IPS-NIHi11 (cell line): Measurements from ENCODE around the gene PCYOX1L.
"Not testable (repeated sequence)": the region's sequence is repeated elsewhere in the genome, so short reads cannot be mapped to it uniquely, and the experiment has no call there.

Experiments used
- DNase-seq: peaks from one replicate; pipeline ENCODE4 v3.0.0; 2012; ENCODE audit warnings: mixed read lengths, low spot score

PCYOX1L gene

GRCh38 chr5:149387081-149387631 is 29.3 kb downstream of the PCYOX1L start:
- no peak for DNase-seq

- no peak for DNase-seq
Observed at GRCh38 chr5:149387982-149388381, 30.1 kb downstream of the PCYOX1L start.

GRCh38 chr5:149388498-149389190 is 30.8 kb downstream of the PCYOX1L start:
- no peak for DNase-seq

- DNase-seq = no peak
Observed at GRCh38 chr5:149389552-149390495, 32.0 kb downstream of the PCYOX1L start.

- not testable (repeated sequence) for DNase-seq
Observed at GRCh38 chr5:149391076-149391475, 33.2 kb downstream of the PCYOX1L start.

- DNase-seq = no peak
Observed at GRCh38 chr5:149391524-149391923, 33.7 kb downstream of the PCYOX1L start.

GRCh38 chr5:149392718-149393117 is 34.9 kb downstream of the PCYOX1L start:
- no peak for DNase-seq

- not testable (repeated sequence) for DNase-seq
Observed at GRCh38 chr5:149394996-149395395, 37.1 kb downstream of the PCYOX1L start.

GRCh38 chr5:149397530-149397929 is 39.7 kb downstream of the PCYOX1L start:
- no peak for DNase-seq

- not testable (repeated sequence) for DNase-seq
Observed at GRCh38 chr5:149398747-149399266, 41.0 kb downstream of the PCYOX1L start.

GRCh38 chr5:149399775-149400174 is 41.9 kb downstream of the PCYOX1L start:
- DNase-seq = no peak

GRCh38 chr5:149400304-149400703 is 42.5 kb downstream of the PCYOX1L start:
- DNase-seq = no peak

- no peak for DNase-seq
Observed at GRCh38 chr5:149401051-149401450, 43.2 kb downstream of the PCYOX1L start.

- DNase-seq = no peak
Observed at GRCh38 chr5:149402291-149402690, 44.4 kb downstream of the PCYOX1L start.

- no peak for DNase-seq
Observed at GRCh38 chr5:149403923-149404745, 46.3 kb downstream of the PCYOX1L start.

- no peak for DNase-seq
Observed at GRCh38 chr5:149404746-149405549, 47.1 kb downstream of the PCYOX1L start.

GRCh38 chr5:149405550-149406202 is 47.8 kb downstream of the PCYOX1L start:
- DNase-seq = no peak

- peak; percentile 46 for DNase-seq
Observed at GRCh38 chr5:149406203-149406978, 48.5 kb downstream of the PCYOX1L start.

GRCh38 chr5:149406979-149407306 is 49.1 kb downstream of the PCYOX1L start:
- no peak for DNase-seq
